Superior temporal gyrus (tissue), 1 donor: ENCODE results near the gene ARG2.
A peak's percentile ranks its signal among the peaks of the same experiment; 100 is the strongest.

Experiments
- DNase-seq: peaks from one replicate; pipeline ENCODE4 v3.0.0-alpha.2; 2016; ENCODE audit errors: extremely low spot score

The ARG2 gene

DNA sequence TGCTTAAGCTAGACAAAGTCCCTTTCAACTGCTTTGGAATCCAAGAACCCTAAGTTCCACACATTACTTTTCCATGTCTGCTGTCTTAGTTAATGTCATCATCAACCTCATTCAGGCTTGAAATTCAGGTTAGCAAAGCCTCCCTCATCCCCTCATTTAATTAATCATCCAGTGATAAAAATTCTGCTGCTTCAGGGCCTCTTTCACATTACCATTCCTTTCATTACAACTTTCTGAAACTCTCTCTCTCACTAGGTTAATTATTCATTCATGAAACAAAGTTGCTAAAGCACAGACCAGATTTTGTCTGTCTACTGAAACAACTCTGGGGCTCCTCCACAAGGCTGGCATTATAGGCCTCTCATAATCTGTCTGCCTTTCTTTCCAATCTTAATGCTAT is 64.1 kb downstream of the ARG2 start:
- no peak for DNase-seq

DNA sequence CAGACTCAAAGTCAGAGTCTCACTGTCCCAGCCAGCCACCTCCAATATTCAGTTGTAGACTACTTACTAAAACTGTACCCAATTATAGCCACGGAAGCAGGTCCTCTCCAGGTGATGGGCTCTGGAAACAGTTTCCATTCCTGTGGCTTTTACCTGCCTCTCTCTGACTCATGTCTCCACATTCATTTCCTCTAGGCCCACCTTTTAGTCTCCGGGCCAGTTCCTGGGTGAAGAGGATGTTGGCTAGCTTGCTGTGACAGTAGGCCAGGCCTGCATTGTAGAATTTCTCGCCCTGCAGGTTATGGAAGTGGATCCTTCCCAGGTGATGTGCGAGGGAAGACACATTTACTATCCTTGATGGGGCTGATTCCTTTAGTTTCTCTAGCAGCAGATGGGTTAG is 70.3 kb downstream of the ARG2 start:
- DNase-seq, result no peak

DNA sequence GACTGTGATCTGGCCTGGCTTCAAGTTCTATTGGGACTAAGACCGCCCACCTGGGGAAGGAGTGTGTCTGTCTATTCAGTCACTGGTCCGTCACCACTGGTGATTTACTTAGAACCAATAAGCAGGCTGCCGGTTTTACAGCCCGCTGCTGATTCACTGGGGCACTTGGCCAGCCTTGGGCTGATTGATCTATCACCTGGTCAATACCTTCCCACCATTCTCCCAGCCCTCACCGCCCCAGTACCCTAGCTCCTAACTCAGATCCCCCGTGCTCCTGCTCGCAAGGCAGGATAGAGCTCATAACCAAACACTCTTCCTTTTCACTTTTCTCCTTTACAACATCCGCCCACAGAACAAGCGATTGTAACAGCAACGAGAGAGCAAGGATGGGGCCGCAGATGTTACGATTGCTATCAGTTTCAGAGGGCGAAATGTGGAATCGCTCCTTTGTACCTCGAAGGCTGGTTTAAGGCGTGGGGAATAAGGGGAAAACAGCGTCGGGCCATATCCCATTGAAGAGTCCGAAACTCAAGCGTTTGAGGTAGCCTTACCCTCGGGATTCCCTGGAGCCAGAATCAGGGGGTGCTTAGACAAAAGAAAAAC is 75.2 kb downstream of the ARG2 start:
- DNase-seq, result peak; percentile 63

DNA sequence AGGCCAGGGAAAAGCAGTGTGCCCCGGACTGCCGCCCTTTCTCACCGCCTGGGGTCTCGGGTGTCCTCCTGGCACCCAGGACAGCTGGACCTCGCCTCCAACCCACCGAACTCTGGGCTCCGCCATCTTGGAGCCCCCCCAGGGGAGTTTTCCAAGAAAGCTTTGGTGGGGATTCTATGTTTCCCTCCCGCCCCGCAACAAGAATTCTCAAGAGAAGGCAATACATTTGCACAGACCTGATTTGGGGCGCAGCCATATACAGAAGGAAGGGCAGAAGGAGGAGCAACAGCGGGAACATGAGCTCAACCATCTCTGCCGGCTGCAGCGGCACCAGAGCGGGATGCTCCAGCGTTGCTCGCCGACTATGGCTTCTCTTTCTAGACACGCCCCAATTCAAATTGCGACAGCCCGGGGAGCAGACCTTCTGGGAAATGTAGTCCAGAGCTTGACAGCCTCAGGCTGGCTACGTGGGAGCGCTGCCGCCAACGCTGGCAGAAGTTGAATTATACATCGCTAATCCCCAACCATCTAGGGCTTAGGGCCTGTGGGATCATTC is 75.8 kb downstream of the ARG2 start, which contains the start of gene RDH11:
Gene RDH11 (minus strand): TSS at position 371 of the 556 bp plus-strand sequence. CDS start 61 bp downstream, at position 310.
- DNase-seq, result peak; percentile 92

DNA sequence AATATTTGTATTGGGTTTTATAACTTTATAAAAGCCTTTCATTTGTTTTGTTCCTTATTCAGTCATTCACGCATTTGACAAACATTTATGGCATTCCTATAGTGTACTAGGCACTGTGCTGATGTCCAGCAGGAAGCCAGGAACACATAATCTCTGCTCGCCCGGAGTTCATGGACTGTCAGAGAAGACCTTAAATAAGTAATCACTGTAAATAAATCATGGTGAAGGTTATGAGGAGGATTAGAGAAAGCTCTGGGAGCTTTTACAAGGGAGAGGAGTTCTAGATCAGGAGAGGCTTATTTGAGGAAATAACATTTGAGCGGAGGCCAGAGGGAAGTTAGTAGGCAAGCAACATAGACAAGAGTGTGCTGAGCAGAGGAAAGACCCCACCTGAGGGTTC is 77.3 kb downstream of the ARG2 start:
- DNase-seq, result no peak

DNA sequence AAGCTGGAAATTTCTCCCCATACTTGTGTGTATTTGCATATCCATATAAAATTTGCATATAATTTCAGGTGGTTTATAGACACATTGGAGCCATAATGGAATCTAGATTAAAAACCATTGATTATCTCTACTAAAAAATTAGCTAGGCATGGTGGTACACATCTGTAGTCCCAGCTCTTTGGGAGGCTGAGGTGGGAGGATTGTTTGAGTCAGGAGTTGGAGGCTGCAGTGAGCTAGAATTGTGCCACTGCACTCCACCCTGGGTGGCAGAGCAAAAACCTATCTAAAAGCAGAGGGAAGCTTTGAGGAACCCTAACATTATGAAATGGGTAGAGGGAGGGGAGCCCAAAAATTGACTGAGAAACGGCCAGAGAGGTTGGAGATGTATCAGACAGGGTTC is 78.5 kb downstream of the ARG2 start:
- DNase-seq, result no peak
